SK-N-SH treated with all-trans-retinoic acid at 6 μM for 48 hours (cell line): ENCODE results near the gene CTDNEP1.

Experiments used
- ATAC-seq: fragments of 200-7000 bp; cut with Tn5 transposase; 3 replicates; pipeline ENCODE4 v1.9.1; 2020; ENCODE audit warnings: mild to moderate bottlenecking, moderate library complexity
- ARNTL ChIP-seq: fragments of 450-650 bp; formaldehyde crosslinking; IDR thresholded peaks from 2 replicates; pipeline ENCODE4 v1.5.0; 2020; ENCODE audit warnings: low read depth, mild to moderate bottlenecking, moderate library complexity, borderline replicate concordance
- BACH2 ChIP-seq: fragments of 250-450 bp; sonication (Bioruptor Pico); IDR thresholded peaks from 2 replicates; pipeline ENCODE4 v1.9.0; 2021; ENCODE audit warnings: mild to moderate bottlenecking, borderline replicate concordance
- CREB5 ChIP-seq: fragments of 250-450 bp; sonication (Bioruptor Pico); IDR thresholded peaks from 2 replicates; pipeline ENCODE4 v1.5.1; 2020; ENCODE audit warnings: low read depth, mild to moderate bottlenecking, moderate library complexity
- CSRNP3 ChIP-seq: fragments of 250-450 bp; sonication (Bioruptor Pico); IDR thresholded peaks from 2 replicates; pipeline ENCODE4 v1.5.1; 2021; ENCODE audit warnings: mild to moderate bottlenecking, moderate library complexity
- ISL1 ChIP-seq: fragments of 250-450 bp; sonication (Bioruptor Pico); IDR thresholded peaks from 2 replicates; pipeline ENCODE4 v2.1.2; 2022; ENCODE audit warnings: mild to moderate bottlenecking, moderate library complexity
- OSR1 ChIP-seq: fragments of 250-450 bp; sonication (Bioruptor Pico); IDR thresholded peaks from 2 replicates; pipeline ENCODE4 v1.8.0; 2022; ENCODE audit warnings: moderate library complexity, mild to moderate bottlenecking, inconsistent platforms
- PATZ1 ChIP-seq: fragments of 250-450 bp; sonication (Bioruptor Pico); IDR thresholded peaks from 2 replicates; pipeline ENCODE4 v1.8.0; 2020; ENCODE audit warnings: mild to moderate bottlenecking, moderate library complexity, borderline replicate concordance
- POU6F1 ChIP-seq: fragments of 250-450 bp; sonication (Bioruptor Pico); IDR thresholded peaks from 2 replicates; pipeline ENCODE4 v1.8.0; 2021; ENCODE audit warnings: low read depth, mild to moderate bottlenecking, moderate library complexity, borderline replicate concordance
- PPARA ChIP-seq: fragments of 250-450 bp; sonication (Bioruptor Pico); IDR thresholded peaks from 2 replicates; pipeline ENCODE4 v1.5.0; 2020; ENCODE audit warnings: mild to moderate bottlenecking, borderline replicate concordance
- RARB ChIP-seq: fragments of 250-450 bp; sonication (Bioruptor Pico); IDR thresholded peaks from 2 replicates; pipeline ENCODE4 v1.8.0; 2021; ENCODE audit warnings: mild to moderate bottlenecking, moderate library complexity
- TCF4 ChIP-seq: fragments of 250-450 bp; sonication (Bioruptor Pico); IDR thresholded peaks from 2 replicates; pipeline ENCODE4 v1.8.0; 2021; ENCODE audit warnings: mild to moderate bottlenecking, moderate library complexity, borderline replicate concordance
- ZFP3 ChIP-seq: fragments of 250-450 bp; sonication (Bioruptor Pico); IDR thresholded peaks from 2 replicates; pipeline ENCODE4 v1.5.0; 2020; ENCODE audit warnings: mild to moderate bottlenecking, moderate library complexity
- ZFP30 ChIP-seq: fragments of 450-650 bp; formaldehyde crosslinking; IDR thresholded peaks from 2 replicates; pipeline ENCODE4 v1.5.0; 2022; ENCODE audit warnings: mild to moderate bottlenecking, moderate library complexity
- ZNF70 ChIP-seq: fragments of 450-650 bp; formaldehyde crosslinking; IDR thresholded peaks from 2 replicates; pipeline ENCODE4 v1.5.0; 2020; ENCODE audit warnings: mild to moderate bottlenecking, moderate library complexity
- ZNF8 ChIP-seq: fragments of 450-650 bp; formaldehyde crosslinking; IDR thresholded peaks from 2 replicates; pipeline ENCODE4 v1.5.0; 2020; ENCODE audit warnings: mild to moderate bottlenecking, moderate library complexity

Gene CTDNEP1

GRCh38 chr17:7262935-7263800 is 11.6 kb upstream of the CTDNEP1 start:
- ATAC-seq: no peak; the same call in 2 of the 3 replicates
- no peak for TF ChIP-seq ZFP3 (CRISPR knock-in tag)

GRCh38 chr17:7262192-7262934 is 10.8 kb upstream of the CTDNEP1 start, which contains the start of gene CLDN7:
CLDN7 (minus strand) TSS chr17:7262478; CDS start chr17:7262043, 435 bp downstream.
- TF ChIP-seq OSR1 (no peak), ARNTL (CRISPR knock-in tag) (no peak), PATZ1 (no peak), ISL1 (no peak), CREB5 (no peak), CSRNP3 (CRISPR knock-in tag) (no peak), ZNF70 (CRISPR knock-in tag) (no peak), TCF4 (no peak), ZNF8 (CRISPR knock-in tag) (no peak), POU6F1 (CRISPR knock-in tag) (no peak), RARB (CRISPR knock-in tag) (no peak), PPARA (CRISPR knock-in tag) (no peak), ZFP3 (CRISPR knock-in tag) (no peak), ZFP30 (no peak)
- no peak for ATAC-seq

- TF ChIP-seq PATZ1 (no peak), CREB5 (no peak), BACH2 (CRISPR knock-in tag) (no peak)
- no peak for ATAC-seq
These were observed 10.1 kb upstream of the CTDNEP1 start for GRCh38 chr17:7261379-7262191.
